Fibroblast of peridontal ligament (primary cell): ENCODE data around the gene ZPR1.
"Not testable (repeated sequence)": the region's sequence is repeated elsewhere in the genome, so short reads cannot be mapped to it uniquely, and the experiment has no call there.

Source experiments
- DNase-seq: peaks from one replicate; pipeline ENCODE4 v3.0.0-alpha.2; 2010; ENCODE audit errors: extremely low read depth

Gene ZPR1

GRCh38 chr11:116756044-116756443 is 31.8 kb downstream of the ZPR1 start:
- DNase-seq, result not testable (repeated sequence)

DNA sequence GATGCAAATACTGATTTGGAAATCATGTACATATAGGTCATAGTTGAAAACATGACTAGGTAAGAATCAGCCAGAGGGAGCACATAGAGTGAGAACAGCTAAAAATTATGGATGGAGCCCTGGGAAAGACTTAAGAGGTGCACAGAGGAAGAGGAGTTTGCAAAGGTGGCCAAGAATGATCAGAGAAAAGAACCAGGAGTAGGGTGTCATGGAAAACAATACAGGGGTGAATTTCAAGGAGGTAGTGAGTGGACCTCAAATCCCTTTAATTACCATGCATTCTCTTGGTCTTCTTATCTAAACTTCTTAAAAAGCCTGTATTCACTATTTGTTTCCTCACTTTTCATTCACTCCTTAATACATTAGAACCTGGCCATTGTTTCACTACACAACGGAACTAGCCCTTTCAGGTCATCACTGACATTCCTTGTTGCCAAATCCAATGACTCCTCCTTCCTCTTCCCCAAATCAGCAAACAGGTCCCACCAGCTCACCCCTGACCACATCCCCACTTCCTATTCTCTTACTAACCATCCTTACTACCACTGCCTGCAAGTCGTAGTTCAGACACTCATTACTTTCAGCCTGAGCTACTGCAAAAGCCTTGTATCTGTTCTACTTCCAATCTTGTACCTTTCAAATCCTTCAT is 37.6 kb downstream of the ZPR1 start:
- DNase-seq, result no peak

- DNase-seq, result no peak
Observed at GRCh38 chr11:116742104-116742503, 45.7 kb downstream of the ZPR1 start.

DNA sequence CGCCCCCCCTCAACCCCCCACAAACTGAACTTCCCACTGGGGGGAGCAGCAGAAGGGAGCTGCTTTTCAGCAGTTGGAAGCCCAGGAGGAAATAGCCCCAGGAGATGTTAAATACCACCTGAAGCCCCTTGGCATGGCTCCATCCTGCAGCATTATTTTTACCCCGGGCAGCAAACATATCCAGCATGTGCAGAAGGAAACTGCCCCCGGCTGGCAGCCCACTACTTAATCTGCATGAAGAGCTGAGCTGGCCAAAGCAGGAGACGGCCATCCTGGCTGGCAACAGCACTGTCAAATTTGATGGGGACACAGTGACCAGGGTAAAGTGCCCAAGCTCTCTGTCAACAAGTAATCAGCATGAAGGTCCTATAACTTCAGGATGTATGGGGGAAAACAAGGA is 47.1 kb downstream of the ZPR1 start:
- no peak for DNase-seq

DNA sequence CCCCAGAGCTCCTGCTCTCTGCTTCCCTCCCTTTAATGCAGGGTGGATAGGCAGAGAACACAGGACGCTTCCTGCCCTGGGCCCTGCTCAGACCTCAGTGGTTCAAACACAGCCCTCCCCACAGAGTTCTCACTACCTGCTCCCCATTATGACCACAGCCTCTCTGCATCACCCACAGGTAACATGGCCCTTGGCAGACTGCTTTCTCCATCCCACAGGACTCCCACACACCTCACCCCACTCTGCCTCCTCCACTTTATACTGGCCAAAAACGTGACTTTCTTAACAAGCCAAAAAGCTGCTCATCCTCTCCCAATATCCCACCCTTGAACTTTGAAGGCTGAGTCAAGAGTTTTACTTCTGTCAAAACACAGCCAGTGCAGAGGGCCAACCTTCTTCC is 48.8 kb downstream of the ZPR1 start:
- no peak for DNase-seq

DNA sequence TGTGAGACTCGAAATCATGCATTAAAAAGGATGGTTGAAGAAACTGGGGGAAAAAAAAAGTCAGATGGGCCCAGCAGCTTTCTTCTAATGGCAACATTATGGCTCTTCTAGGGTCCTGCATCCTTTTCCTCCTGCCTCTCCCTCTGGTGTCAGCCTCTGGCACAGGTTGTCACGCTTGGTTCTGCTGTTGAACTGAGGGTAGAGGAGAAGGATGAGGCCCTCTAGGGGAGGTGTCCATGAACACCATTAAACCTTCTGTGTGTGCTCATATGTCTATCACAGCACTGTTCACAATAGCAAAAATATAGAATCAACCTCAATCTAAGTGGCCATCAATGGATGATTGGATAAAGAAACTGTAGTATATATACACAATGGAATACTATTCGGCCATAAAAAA is 51.1 kb downstream of the ZPR1 start:
- DNase-seq, result no peak

DNA sequence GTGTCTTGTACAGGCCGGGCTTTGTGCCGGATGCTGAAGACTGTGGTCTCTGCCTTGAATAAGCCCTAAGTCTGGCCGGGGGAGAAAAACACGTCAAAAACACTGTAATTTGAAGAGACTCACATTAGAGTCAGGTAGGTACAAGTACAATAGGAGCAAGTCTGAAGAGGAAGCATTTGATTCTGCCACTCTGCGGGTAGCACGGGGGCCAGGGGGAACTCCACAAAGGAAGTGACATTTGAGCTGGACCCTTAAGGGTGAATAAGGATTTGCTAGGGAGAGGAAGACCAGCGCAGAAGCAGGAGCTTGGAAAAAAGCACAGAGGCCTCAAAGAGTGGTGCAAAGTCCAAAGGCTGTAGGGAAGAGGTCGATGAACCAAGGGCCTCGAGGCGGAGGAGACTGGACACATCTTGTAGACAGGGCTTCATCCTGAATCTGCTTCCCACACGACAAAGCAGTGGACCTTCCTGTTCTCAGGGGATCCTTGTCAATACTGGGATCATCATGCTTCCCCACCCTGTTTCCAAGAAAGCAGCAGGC is 53.8 kb downstream of the ZPR1 start:
- no peak for DNase-seq

- no peak for DNase-seq
Observed at GRCh38 chr11:116733043-116733755, 54.6 kb downstream of the ZPR1 start.

- peak; percentile 67 for DNase-seq
Observed at GRCh38 chr11:116732271-116733042, 55.4 kb downstream of the ZPR1 start.

DNA sequence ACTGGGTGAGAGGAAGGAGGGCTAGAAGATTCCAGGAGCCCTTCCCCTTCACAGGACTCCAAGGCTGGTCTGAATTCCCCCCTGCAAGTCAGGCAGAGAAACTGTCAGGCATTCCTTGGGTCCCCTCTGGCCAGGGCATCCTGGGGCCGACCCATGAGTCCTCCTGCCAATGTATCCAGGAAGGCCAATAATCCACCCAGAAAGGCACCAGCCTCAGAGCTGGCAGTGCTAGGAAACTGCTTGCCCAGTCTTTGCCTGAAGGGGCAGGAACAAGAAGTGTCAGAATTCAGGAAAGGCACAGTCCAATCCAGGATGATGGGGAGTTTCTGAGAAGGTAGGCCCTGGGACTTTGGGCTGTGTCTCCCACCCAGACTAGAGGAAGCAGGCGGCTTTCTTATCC is 56.0 kb downstream of the ZPR1 start:
- DNase-seq, result no peak

- DNase-seq, result peak; percentile 41
Observed at GRCh38 chr11:116731097-116731761, 56.6 kb downstream of the ZPR1 start.

- DNase-seq, result no peak
Observed at GRCh38 chr11:116730601-116731000, 57.2 kb downstream of the ZPR1 start.

DNA sequence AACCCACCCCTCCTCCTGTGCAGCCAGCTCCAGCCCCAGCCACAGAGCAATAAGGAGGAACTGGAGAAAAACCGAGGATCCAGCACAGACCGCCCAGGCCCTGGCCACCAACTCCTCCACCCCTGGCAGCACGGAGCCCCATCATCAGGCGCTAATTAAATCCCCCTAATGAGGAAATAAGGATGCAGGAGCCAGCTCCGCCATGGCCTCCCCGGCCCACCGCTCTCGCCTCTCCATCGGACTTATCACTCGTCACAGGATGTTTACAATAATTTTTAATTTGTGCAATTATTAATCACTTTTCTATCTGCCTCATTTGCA is 57.6 kb downstream of the ZPR1 start:
- DNase-seq, result no peak

- no peak for DNase-seq
Observed at GRCh38 chr11:116729501-116730240, 58.2 kb downstream of the ZPR1 start.

DNA sequence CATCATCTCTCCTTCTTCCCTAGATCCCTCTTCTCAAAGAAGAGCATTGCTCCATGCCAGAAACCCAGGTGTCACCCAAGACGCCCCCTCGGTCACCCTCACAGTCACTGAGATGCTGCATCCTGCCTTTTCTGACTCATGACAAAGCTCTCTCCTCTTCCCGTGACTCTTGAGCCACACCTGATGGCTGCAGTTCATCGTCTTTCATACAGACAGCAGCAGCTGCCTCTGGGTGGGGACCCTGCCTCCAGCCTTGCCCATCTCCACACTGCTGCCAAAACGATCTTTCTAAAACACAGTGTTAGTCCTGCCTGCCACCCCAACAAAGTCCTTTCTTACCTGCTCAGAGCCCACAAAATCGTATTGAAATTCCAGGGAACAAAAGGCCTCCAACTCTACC is 59.8 kb downstream of the ZPR1 start:
- no peak for DNase-seq

- DNase-seq, result peak; percentile 83
Observed at GRCh38 chr11:116725434-116726221, 62.2 kb downstream of the ZPR1 start.

DNA sequence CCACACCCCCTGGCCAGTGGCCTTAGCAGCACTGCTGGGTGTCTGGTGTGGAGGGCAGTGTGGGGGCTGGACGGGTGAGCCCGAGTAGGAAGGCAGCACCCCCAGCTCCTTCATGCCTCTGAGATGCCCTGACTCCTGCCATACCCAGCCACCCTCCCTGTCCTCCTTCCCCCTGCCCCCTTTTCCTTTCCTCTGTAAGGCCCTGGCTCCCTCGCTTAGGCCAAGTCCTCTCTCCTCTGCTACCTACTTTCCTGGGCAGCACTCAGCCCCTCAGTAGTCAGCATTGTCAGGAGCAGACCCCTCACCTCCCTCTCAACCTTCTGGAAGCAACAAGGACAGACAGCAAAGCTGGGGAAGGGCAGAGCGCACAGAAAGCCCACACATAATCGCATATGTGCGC is 63.0 kb downstream of the ZPR1 start:
- DNase-seq, result no peak
